ENCODE measurements around the gene ACTR3C.

DNA sequence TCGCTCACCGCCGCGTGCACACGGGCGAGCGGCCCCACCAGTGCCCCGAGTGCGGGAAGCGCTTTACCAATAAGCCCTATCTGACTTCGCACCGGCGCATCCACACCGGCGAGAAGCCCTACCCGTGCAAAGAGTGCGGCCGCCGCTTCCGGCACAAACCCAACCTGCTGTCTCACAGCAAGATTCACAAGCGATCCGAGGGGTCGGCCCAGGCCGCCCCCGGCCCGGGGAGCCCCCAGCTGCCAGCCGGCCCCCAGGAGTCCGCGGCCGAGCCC is 48.6 kb upstream of the ACTR3C start:
- TF ChIP-seq FOXM1 (IDR thresholded peaks at IDR 0.05; ENCODE audit: borderline replicate concordance) = no peak
- TF ChIP-seq, protein P1, sequence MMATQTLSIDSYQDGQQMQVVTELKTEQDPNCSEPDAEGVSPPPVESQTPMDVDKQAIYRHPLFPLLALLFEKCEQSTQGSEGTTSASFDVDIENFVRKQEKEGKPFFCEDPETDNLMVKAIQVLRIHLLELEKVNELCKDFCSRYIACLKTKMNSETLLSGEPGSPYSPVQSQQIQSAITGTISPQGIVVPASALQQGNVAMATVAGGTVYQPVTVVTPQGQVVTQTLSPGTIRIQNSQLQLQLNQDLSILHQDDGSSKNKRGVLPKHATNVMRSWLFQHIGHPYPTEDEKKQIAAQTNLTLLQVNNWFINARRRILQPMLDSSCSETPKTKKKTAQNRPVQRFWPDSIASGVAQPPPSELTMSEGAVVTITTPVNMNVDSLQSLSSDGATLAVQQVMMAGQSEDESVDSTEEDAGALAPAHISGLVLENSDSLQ (IDR thresholded peaks at IDR 0.05) = no peak
- no peak for TF ChIP-seq SP1 (IDR thresholded peaks at IDR 0.05)
- no peak for TF ChIP-seq NFRKB (IDR thresholded peaks at IDR 0.05)
- no peak for TF ChIP-seq CTBP1 (IDR thresholded peaks at IDR 0.05; ENCODE audit: borderline replicate concordance)
- TF ChIP-seq ARNT (IDR thresholded peaks at IDR 0.05) = no peak
- TF ChIP-seq ZNF384 (IDR thresholded peaks at IDR 0.05) = no peak
- TF ChIP-seq BHLHE40 (IDR thresholded peaks at IDR 0.05; ENCODE audit: borderline replicate concordance) = no peak
- no peak for TF ChIP-seq FOXA1 (IDR thresholded peaks at IDR 0.05)
- TF ChIP-seq TARDBP (IDR thresholded peaks at IDR 0.05) = no peak
- TF ChIP-seq L3MBTL2 (conservative IDR thresholded peaks at IDR 0.05) = no peak
- TF ChIP-seq FOXK2 (IDR thresholded peaks at IDR 0.05) = no peak
- TF ChIP-seq SUZ12 (IDR thresholded peaks at IDR 0.05) = no peak
